Limb (tissue), 2 donors: ENCODE measurements around the gene HAUS6.
A peak's percentile ranks its signal among the peaks of the same experiment; 100 is the strongest.
"Not testable (repeated sequence)": the region's sequence is repeated elsewhere in the genome, so short reads cannot be mapped to it uniquely, and the experiment has no call there.

Experiments used
- DNase-seq, 2 donors: peaks; one replicate each; pipeline ENCODE4 v3.0.0-alpha.2; 2016; ENCODE audit errors: extremely low spot score in 2 of 2

HAUS6 gene

DNA sequence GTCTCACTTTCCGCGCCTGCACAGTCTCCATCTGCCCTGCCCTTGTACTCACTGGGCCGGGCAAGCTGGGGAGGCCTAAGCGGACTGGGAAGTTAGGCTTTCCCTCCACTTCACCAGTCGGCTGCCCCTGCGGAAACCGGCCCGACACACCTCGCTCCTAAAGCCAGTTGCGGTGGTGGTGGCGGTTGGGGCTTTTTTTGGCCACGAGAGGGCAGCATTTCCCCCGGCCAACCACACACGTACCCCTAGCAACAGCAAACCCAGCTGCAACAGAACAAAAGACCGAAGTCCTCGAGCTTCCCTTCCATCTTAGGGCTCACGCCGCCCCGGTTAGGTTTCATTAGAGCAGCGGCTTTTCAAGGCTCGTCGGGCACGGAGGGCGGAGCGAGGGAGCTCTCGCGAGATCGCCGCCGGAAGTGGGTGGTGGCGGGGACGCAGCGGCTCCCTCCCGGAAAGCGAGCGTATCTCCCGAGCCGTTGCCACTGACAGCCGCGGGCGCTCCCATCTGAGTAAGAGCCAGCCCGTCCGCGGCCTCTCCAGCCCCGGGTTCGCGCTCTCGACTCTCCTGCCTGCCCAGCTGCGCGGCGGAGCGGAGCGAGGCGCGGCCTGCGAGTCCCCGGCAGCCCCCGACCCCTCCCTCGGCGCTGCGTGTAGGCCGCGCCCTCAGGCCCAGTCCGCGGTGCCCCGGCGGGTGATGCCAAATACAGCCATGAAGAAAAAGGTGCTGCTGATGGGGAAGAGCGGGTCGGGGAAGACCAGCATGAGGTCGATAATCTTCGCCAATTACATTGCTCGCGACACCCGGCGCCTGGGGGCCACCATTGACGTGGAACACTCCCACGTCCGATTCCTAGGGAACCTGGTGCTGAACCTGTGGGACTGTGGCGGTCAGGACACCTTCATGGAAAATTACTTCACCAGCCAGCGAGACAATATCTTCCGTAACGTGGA is 53.5 kb downstream of the HAUS6 start, which contains the start of gene RRAGA:
Gene RRAGA (plus strand): TSS at position 462 of the 951 bp plus-strand sequence. CDS start 233 bp downstream, at position 695.
- DNase-seq, result peak; percentile 96 to 97

DNA sequence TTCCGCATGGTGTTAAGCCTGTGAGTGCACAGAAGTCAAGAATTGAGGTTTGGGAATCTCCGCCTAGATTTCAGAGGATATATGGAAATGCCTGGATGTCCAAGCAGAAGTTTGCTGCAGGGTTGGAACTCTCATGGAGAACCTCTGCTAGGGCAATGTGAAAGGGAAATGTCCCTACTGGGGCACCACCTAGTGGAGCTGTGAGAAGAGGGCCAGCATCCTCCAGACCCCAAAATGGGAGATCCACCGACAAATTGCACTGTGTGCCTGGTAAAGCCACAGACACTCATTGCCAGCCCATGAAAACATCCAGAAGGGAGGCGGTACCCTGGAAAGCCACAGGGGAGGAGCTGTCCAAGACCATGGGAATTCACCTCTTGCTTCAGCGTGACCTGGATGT is 66.1 kb downstream of the HAUS6 start:
- DNase-seq, result no peak

DNA sequence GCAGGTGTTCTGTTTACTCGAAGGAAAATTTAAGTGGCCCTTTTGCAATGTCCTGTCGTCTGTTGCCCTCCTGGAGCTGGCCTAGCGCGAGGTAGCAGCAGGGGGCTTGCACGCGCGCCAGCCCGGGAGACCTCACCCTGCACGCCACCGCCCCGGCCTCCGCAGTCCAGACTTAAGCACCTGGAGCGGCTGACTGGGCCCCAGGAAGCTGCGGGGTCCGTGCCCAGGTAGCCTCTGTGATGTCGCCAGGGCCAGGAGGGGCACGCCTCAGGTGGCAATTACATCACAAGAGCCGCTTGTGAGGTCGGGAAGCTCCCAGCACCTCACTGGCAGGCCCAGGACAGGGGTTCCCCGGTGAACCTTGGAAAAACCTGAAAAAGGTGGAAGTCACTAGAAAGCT is 69.7 kb downstream of the HAUS6 start, which contains the start of gene SAXO1:
Gene SAXO1 (minus strand): TSS at position 195 of the 400 bp plus-strand sequence. CDS start 301 bp downstream, outside the sequence.
- no peak for DNase-seq

DNA sequence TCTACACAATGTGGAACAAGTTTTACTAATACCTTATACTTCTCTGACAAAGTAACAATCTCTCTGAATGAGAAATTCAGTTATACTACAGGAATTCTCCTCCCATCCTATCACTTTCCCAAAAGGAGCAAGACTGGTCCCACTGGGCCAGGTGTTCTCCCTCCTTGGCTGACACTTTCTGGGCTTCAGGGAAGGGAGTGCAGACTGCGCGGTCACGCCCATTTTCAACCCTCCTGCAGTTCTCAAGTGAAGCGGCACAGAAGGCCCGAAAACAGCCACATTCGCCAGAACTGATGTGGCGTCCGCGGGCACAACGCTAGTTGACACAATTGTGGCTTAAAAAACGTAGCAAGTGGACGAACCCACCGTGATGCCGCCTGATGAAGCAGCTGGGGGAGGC is 70.3 kb downstream of the HAUS6 start:
- peak in 1 of 2 donors; percentile 19 for DNase-seq

DNA sequence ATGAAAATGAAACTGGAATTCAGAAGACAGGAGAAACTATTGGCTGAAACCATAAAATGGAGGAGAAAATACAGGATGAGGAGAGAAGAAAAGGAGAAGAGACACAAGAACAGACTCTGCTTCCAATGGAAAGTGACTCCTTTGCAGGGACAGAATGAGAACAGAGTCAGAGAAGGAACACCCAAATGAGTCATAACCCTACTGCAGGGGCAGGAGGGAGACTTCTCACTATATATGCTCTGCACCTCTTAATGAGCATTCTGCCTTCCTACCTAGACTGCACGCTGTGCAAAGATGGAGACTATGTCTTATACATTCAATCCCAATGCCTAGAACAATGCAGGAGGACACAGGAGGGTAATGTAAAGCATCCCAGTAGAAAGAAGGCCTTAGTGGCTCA is 71.8 kb downstream of the HAUS6 start:
- no peak for DNase-seq

DNA sequence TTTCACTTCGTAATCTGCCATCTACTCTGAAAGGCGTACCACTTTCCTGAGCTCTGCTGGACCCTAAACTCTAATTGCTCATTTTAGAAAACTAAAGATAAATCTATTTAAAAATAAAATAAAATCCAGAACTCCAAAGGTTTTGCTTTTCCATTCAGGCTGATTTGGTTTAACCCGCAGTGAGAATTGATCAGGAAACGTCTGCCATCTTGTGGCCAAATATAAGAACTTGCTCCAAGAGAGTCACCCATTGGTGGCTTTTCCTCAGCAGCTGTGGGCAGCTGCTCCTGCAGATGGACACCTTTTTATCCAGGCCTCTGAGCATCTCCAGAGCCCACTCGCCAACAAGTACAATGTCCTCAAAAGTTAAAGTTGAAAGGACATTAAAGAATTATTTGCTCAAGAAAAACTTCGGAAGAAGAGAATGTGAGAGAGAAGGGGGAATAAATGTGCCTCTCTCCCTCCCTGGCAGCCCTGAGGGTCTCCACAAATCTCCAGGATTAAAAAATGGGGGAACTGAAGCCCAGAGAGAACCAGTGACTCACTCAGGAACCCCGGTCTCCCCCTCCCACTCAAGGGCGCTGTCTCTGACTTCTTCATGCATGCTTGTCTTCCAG is 73.8 kb downstream of the HAUS6 start:
- DNase-seq, result peak; percentile 64 to 84

DNA sequence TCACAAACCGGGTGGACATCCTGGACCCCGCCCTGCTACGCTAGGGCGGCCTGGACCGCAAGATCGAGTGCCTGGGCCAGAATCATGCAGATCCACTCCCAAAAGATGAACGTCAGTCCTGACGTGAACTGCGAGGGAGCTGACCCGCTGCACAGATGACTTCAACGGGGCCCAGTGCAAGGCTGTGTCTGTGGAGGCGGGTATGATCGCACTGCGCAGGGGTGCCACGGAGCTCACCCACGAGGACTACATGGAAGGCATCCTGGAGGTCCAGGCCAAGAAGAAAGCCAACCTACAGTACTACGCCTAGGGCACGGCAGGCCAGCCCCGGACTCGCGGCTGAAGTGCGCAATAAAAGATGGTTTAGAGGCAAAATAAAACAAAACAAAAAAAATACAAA is 74.9 kb downstream of the HAUS6 start:
- DNase-seq, result no peak

DNA sequence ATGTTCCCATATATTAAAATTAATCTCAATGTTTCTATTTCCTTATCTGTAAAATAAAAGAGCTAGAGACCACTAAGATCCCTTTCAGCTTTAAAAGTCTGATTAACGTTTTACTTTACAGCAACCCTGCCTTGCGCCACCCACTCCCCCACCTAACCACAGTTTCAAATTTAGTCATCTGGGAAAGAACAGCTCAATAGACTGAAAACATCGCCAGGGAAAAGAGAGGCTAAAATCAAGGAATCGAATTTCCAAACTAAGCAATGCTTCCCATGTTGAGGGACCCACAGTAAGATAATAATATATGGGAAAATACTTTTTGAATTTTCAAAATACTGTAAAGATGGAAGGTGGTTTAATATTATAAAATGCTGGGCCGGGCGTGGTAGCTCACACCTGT is 76.3 kb downstream of the HAUS6 start:
- no peak for DNase-seq

DNA sequence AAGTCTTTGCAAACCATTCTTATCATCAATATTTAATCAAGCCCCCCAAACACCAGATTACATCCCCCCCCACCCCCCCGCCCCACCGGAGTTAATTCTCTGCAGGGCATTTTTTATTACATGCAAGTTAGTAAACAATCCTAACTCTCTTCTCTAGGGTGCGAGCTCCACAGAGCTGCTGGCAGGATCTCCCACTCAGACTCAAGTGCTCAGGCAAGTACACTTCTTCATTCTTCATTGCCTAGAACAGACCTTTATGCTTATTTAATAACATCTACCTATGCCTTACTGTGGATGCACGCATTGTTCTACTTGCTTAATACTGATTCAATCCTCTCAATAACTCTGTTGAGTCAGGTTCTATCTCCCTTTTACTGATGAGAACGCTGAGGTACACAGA is 79.6 kb downstream of the HAUS6 start:
- no peak for DNase-seq

DNA sequence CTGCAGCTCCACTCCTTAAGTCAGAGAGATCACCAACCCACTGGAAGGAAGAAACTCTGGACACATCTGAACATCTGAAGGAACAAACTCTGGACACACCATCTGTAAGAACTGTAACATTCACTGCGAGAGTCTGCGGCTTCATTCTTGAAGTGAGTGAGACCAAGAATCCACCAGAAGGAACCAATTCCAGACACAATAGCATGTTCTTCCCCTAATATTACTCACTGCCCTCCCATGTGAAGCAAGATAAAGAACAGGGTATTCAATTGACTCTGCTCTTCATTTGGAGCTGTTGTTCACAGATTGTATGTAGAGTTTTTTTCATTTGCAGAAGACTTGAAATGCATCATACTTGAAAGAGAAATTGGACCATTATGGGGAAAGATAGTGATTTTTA is 80.5 kb downstream of the HAUS6 start:
- no peak for DNase-seq

DNA sequence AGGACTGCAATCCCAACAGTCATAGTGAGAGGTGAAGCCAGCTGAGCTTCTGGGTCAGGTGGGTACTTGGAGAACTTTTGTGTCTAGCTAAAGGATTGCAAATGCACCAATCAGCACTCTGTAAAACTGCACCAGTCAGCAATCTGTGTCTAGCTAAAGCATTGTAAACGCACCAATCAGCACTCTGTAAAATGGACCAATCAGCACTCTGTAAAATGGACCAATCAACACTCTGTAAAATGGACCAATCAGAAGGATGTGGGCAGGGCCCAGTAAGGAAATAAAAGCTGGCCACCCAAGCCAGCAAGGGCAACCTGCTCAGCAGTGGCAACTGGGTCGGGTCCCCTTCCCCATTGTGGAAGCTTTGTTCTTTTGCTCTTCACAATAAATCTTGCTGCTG is 81.1 kb downstream of the HAUS6 start:
- not testable (repeated sequence) for DNase-seq

DNA sequence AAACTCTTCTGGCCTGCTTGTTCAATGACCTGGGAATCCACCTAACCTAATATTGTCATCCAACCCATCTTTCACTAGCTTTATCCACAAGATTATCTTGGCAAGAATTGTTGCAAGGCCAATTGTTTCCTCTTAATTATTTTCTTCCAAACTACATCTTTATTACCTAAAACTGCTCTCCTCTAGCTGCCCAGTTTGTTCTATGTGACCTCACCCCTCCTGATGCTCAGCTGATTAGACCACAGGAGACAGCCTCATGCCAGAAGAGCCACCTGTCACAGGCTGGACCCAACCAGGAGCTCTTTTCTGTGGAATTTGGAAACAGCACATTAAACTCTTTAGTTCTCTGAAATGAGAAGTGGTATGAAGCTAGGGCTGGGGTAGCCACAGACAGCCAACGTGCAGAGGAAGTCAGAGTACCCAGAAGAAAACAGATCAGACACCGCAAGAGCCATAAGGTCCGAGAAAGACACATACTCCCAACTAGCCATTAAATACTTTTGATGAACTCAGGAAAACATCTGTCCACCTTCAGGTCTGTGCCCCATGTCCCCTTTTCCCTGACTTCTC is 81.7 kb downstream of the HAUS6 start:
- DNase-seq, result no peak

DNA sequence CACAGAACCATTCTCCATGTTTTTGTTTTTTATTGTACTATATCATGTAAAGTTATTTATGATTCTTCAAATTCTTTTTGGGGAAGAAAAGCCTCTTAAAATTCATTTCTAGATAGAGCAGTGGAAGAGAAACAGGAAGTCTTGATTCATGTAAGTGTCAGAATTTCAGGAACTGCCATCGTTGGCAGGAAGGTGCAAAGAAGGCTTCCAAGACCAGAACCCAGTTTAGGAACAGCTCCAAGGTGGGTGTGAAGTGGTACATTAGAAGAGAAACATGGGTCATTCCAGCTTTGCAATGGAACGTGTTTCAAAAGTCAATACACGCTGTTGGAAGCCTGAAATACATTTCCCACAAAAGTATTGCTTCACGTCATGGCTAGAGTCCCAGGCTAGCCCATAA is 84.5 kb downstream of the HAUS6 start:
- DNase-seq, result no peak

DNA sequence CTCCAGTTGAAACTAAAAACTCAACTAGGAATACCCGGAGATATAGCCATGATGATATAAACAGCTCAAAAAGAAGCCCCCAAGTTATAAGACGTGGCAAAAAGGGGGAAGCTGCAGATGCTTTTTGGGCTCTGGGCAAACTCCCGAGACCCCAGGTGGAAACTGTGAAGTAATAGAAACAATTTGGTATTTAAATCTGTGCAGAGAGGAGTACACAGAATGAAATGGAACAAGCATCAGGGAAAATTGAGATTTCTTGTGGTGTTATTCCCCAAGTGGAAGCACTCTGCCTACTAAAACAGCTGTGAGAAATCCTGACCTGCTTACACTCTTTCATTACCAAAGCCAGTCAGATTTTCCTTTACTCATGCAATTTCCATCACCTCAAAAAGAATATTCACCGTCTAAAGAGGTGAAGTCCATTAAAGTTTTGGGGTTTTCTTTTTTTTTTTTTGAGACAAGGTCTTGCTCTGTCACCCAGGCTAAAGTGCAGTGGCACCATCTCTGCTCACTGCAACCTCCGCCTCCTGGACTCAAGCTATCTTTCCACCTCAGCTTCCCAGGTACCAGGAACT is 93.2 kb downstream of the HAUS6 start:
- DNase-seq, result peak in 1 of 2 donors; percentile 45
